Activated CD8-positive, alpha-beta T cell treated with anti-CD3 and anti-CD28 coated beads, Interleukin-2, amount 10 ng/mL, durations not matched to agents 7 days and 5 days (primary cell): ENCODE results near the gene ISCA2. TPM values are rescaled to one million over a fixed set of nuclear protein-coding genes. Genes with fewer than 3 reads are reported as not detected.

Experiments used
- ATAC-seq: fragments of 150-1000 bp; cut with Tn5 transposase; one replicate; pipeline ENCODE4 v1.10.0; 2021; ENCODE audit warnings: moderate library complexity
- CTCF ChIA-PET: fragments of 350-600 bp; sonication (Branson Sonifier 250); formaldehyde crosslinking; loops from one replicate; lab custom pipeline; 2021; ENCODE audit warnings: antibody characterized with exemption; lab: Charles Lee
- POLR2A ChIA-PET: fragments of 350-600 bp; sonication (Branson Sonifier 250); formaldehyde crosslinking; loops from one replicate; lab custom pipeline; 2021; ENCODE audit warnings: antibody characterized with exemption; lab: Charles Lee
- DNase-seq: peaks from one replicate; pipeline ENCODE4 v3.0.0-alpha.2; 2020
- H3K27ac Mint-ChIP-seq: one replicate; pipeline ENCODE4 v1.8.0; 2021; ENCODE audit warnings: mild to moderate bottlenecking, mixed read lengths
- H3K27me3 Mint-ChIP-seq: one replicate; pipeline ENCODE4 v1.8.0; 2021; ENCODE audit warnings: low read depth, mixed read lengths
- H3K36me3 Mint-ChIP-seq: one replicate; pipeline ENCODE4 v1.8.0; 2021; ENCODE audit warnings: low read depth, mixed read lengths
- H3K4me1 Mint-ChIP-seq: one replicate; pipeline ENCODE4 v1.8.0; 2021; ENCODE audit warnings: low read depth, mixed read lengths
- H3K4me3 Mint-ChIP-seq: one replicate; pipeline ENCODE4 v1.8.0; 2021; ENCODE audit warnings: mild to moderate bottlenecking, mixed read lengths
- H3K9me3 Mint-ChIP-seq: one replicate; pipeline ENCODE4 v1.8.0; 2022; ENCODE audit warnings: mixed read lengths; ENCODE audit not compliant: insufficient read depth
- total RNA-seq, 2 experiments: library from RNA; stranded (reverse); gene quantifications; one replicate each; pipeline ENCODE4 v1.2.3, GENCODE V29; 2021

ISCA2 gene
- total RNA-seq, 2 experiments from 2014 or later, result 34.5 to 37.8 TPM

DNA sequence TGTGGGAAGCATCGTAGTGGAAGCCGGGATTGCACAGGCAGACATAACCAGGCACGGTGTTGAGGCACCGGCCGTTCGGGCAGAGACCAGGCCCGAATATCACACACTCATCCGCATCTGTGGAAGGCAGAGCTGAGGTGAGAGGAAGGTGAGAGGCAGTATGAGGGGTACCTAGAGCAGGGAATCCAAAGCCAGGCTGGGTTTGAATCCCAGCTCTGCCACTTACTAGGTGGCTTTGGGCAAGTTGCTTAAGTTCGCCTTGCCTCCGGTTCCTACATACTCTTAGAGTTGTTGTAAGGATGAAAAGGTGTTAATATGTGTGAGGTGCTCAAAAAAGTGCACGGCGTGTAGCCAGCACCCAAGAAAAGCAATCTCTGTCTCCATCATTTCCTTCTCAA lies 10.4 kb downstream of the ISCA2 start:
- DNase-seq, result no peak
- Mint-ChIP-seq H3K36me3 (no peaks in the 10 kb centered on the region), H3K27me3 (no peaks in the 10 kb centered on the region), H3K4me1 (peaks cover 4% of the 10 kb centered on the region), H3K9me3 (no peaks in the 10 kb centered on the region), H3K27ac (no peak overlapping the region), H3K4me3 (no peak overlapping the region)
- no peak for ATAC-seq
- CTCF ChIA-PET, result interaction anchor here (1.0 kb wide), 1 partner anchor 9 kb away, joined by 3 read pairs; no protein-coding TSS in a partner anchor
- POLR2A ChIA-PET, result no interaction called here

DNA sequence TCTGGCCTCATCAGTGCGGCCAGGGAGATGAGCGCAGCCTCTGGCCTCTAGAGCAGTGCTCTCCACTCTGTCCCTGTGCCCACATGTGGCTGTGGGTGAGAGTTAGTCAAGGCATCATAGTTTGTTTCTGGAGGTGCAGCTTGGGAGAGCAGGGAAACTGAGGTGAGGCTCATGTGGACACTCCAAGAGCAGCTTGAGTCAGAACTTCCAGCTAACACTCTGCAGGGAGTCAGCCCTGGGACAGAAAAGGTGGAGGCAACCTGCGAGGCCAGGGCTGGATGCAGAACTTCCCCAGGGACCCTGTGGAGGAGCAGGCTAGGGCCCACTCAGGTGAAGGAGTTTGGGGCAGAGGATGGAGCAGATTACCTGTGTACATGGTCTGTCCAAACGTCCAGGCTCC lies 10.8 kb downstream of the ISCA2 start:
- H3K4me1 Mint-ChIP-seq, result peaks cover 4% of the 10 kb centered on the region
- no peak overlapping the region for H3K4me3 Mint-ChIP-seq
- H3K27ac Mint-ChIP-seq, result no peak overlapping the region
- H3K36me3 Mint-ChIP-seq, result no peaks in the 10 kb centered on the region
- ATAC-seq (no peak), DNase-seq (no peak)
- CTCF ChIA-PET, result interaction anchor here (1.0 kb wide), 1 partner anchor 10 kb away, joined by 3 read pairs; no protein-coding TSS in a partner anchor
- no peaks in the 10 kb centered on the region for H3K9me3 Mint-ChIP-seq
- POLR2A ChIA-PET, result no interaction called here
- H3K27me3 Mint-ChIP-seq, result no peaks in the 10 kb centered on the region

DNA sequence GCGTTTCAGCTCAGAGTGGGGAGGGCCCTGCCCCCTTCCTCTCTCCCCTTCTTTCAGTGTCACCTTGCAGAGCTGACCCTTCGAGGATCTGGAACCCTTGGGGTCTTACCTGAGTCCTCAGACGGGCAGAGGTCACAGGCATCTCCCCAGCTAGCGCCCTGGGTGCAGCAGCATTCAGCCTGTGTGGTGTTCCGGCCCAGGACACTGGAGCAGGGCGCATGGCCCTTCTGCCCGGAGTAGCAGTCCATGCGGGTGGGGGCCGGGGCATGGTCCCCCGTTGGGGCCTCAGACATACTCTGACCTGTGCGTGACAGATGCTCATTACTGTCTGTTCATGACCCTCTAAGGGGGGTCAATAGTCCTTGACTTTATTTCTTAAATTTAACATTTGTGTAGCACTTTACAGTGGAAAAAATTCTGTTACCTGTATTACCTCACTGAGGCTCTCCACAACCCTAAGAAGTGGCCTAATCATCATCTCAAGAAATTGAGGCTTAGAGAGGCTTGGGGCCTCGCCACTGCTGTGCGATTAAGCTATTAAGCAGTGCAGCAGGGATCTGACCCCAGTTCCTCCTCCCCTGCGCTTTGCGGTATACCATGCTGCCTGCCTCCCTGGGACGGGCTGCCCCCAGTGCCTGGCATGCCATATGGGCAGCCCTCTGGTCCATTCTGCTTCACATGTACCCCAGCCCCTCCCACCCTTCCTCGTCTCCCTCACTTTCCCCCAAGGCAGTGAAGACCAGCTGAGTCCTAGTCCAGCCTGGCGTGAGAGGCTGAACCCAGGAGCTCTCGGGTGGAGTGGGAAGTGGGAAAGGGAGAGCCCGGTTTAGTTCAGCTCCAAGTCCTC lies 11.5 kb downstream of the ISCA2 start:
- DNase-seq (no peak), ATAC-seq (no peak)
- Mint-ChIP-seq H3K4me1 (peaks cover 4% of the 10 kb centered on the region), H3K4me3 (no peak overlapping the region), H3K9me3 (no peaks in the 10 kb centered on the region), H3K36me3 (no peaks in the 10 kb centered on the region), H3K27me3 (no peaks in the 10 kb centered on the region), H3K27ac (no peak overlapping the region)
- CTCF ChIA-PET, result interaction anchor here (1.0 kb wide), 1 partner anchor 11 kb away, joined by 3 read pairs; no protein-coding TSS in a partner anchor
- POLR2A ChIA-PET, result no interaction called here

DNA sequence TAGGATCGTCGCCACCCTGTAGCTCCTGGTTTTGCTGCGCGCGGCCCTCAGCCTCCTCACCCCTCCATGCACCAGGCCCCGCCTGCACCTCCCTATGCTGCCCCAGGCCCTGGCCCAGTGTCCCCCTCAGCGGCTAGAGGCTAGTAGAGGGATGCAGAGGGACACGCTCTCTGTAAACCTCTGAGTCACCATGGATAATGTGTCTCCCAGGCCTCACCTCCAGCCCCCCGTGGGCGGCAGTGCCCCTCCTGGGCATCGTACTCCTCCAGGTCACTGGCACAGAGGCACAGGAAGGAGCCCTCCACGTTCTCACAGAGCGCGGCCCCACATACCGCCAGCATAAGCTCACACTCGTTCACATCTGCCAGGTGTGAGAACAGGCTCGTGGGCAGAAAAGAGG lies 12.3 kb downstream of the ISCA2 start:
- ATAC-seq (no peak), DNase-seq (no peak)
- POLR2A ChIA-PET, result no interaction called here
- H3K27me3 Mint-ChIP-seq, result no peaks in the 10 kb centered on the region
- H3K9me3 Mint-ChIP-seq, result no peaks in the 10 kb centered on the region
- H3K36me3 Mint-ChIP-seq, result no peaks in the 10 kb centered on the region
- H3K27ac Mint-ChIP-seq, result no peak overlapping the region
- H3K4me1 Mint-ChIP-seq, result peaks cover 4% of the 10 kb centered on the region
- CTCF ChIA-PET, result no interaction called here
- H3K4me3 Mint-ChIP-seq, result no peak overlapping the region

DNA sequence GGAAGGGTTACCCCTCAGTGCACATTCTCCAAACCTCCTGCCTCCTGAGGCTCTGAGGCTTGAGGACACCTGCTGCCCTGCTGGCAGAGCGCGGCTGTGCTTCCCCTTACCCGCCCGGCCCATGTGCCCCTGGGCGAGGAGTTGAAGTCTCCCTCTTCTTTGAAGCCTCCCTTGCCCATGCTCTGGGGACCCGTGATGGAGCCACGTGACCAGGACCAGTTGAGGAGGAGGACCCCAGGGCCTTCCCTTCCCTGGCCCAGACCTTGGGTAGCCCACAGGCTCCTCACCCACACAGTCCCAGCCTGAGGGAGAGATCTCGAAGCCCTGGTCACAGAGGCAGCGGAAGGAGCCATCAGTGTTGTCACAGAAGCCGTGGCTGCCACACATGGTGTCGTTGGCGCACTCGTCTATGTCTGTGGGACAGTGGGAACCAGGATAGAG lies 12.9 kb downstream of the ISCA2 start:
- ATAC-seq (no peak), DNase-seq (no peak)
- Mint-ChIP-seq H3K27me3 (no peaks in the 10 kb centered on the region), H3K4me1 (peaks cover 4% of the 10 kb centered on the region), H3K36me3 (no peaks in the 10 kb centered on the region), H3K27ac (no peak overlapping the region), H3K9me3 (no peaks in the 10 kb centered on the region), H3K4me3 (no peak overlapping the region)
- CTCF ChIA-PET, result interaction anchor here (1.8 kb wide), 1 partner anchor 13 kb away, joined by 5 read pairs; the partner anchor contains the start of genes ISCA2 and NPC2
- POLR2A ChIA-PET, result no interaction called here

DNA sequence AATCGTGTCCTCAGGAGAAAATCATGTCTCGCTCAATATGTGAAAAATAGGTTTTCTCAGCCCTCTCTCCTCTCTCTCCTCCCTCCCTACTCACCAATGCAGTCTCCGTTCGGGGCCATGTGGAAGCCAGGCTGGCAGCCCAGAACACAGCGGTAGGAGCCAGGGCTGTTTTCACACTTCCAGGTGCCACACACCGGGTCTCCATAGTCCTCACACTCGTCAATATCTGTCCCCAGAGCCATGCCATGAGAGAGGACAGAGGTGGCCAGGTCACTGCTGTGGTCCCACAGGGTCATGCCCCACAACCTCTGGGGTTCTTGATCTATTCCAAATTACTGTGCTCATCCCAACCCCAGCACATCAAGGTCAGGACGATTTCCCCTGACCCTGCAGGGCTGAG lies 13.5 kb downstream of the ISCA2 start:
- peaks cover 2% of the 10 kb centered on the region for H3K4me1 Mint-ChIP-seq
- no peak overlapping the region for H3K27ac Mint-ChIP-seq
- H3K4me3 Mint-ChIP-seq, result no peak overlapping the region
- H3K9me3 Mint-ChIP-seq, result no peaks in the 10 kb centered on the region
- H3K36me3 Mint-ChIP-seq, result no peaks in the 10 kb centered on the region
- no peaks in the 10 kb centered on the region for H3K27me3 Mint-ChIP-seq
- no peak for DNase-seq
- POLR2A ChIA-PET, result no interaction called here
- CTCF ChIA-PET, result interaction anchor here (1.8 kb wide), 1 partner anchor 14 kb away, joined by 5 read pairs; the partner anchor contains the start of genes ISCA2 and NPC2
- ATAC-seq, result no peak

DNA sequence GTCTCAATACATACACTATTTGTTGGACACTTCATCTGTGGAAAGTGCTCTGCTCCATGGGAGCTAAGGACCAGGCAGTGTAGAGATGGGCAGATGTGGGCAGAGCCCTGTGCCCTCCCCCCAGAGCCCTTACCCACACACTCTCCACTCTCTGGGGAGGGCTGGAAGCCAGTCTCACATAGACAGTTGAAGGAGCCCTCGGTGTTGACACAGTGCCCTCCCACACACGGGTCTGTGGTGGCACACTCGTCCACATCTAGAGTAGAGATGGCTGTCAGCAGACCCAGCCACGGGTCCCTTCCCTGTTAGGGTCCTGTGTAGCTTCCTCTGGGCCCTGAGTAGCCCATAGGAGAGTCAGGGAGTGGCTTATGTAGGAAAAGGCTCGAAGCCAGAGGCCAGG lies 14.3 kb downstream of the ISCA2 start:
- no peak overlapping the region for H3K4me3 Mint-ChIP-seq
- no peaks in the 10 kb centered on the region for H3K9me3 Mint-ChIP-seq
- POLR2A ChIA-PET, result no interaction called here

DNA sequence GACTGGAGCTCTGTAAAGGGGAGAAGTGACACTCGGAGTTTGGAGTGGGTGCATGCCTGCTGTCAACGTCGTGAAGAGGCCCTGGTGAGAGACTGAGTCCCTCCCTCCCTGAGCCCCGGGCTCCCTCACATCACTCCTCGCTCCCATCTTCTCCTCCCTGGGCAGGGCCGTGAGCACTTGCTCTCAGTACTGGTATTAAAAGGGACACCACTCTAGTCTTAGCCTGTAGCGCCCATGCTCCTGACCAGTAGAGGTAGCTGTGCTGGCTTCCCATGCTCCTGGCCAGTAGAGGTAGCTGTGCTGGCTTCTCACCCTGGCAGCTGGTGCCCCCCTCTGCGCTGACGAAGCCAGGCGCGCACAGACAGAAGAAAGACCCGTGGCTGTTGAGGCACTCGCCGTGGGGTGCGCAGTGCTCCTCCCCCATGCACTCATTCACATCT lies 14.7 kb downstream of the ISCA2 start:
- POLR2A ChIA-PET, result no interaction called here
- no peak overlapping the region for H3K27ac Mint-ChIP-seq
- H3K4me1 Mint-ChIP-seq, result no peaks in the 10 kb centered on the region
- no peak overlapping the region for H3K4me3 Mint-ChIP-seq
- ATAC-seq, result no peak
- no peaks in the 10 kb centered on the region for H3K27me3 Mint-ChIP-seq
- no peak for DNase-seq
- H3K9me3 Mint-ChIP-seq, result no peaks in the 10 kb centered on the region
- H3K36me3 Mint-ChIP-seq, result no peaks in the 10 kb centered on the region
- CTCF ChIA-PET, result interaction anchor here (1.8 kb wide), 1 partner anchor 15 kb away, joined by 5 read pairs; the partner anchor contains the start of genes ISCA2 and NPC2

More for the DNA sequence above, 14.3 kb downstream of the ISCA2 start:
- Mint-ChIP-seq H3K27me3 (no peaks in the 10 kb centered on the region), H3K36me3 (no peaks in the 10 kb centered on the region), H3K4me1 (no peaks in the 10 kb centered on the region), H3K27ac (no peak overlapping the region)
- ATAC-seq (no peak), DNase-seq (no peak)
- CTCF ChIA-PET, result interaction anchor here (1.8 kb wide), 1 partner anchor 15 kb away, joined by 5 read pairs; the partner anchor contains the start of genes ISCA2 and NPC2

DNA sequence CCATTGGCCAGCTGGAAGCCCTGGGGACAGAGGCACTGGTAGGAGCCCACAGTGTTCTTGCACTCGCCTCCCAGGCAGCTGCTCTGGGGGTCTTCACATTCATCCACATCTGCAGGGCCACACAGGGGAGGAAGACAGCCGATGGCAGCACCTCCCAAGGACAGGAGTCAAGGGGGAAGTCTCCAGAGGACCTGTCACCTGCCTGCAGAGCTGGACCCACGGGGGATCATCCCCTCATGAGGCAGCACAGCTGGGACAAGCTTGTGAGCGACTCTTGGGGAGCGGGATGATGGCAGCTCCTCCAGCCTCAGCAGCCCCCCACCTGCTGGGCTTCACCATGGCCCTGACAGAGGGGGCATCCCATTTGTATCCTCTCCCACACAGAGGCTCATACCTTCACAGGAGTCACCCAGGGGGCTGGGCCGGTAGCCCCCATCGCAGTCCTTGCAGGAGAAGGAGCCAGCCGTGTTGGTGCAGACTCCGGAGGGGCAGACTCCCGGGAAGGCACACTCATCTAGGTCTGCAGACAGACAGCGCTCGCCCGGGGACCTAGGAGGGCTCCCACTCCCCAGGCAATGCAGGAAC lies 15.4 kb downstream of the ISCA2 start:
- no peak for ATAC-seq
- H3K9me3 Mint-ChIP-seq, result no peaks in the 10 kb centered on the region
- peaks cover 2% of the 10 kb centered on the region for H3K4me1 Mint-ChIP-seq
- ChIA-PET POLR2A (no interaction called here), CTCF (no interaction called here)
- H3K4me3 Mint-ChIP-seq, result no peak overlapping the region
- no peak overlapping the region for H3K27ac Mint-ChIP-seq
- H3K27me3 Mint-ChIP-seq, result peaks cover 3% of the 10 kb centered on the region
- H3K36me3 Mint-ChIP-seq, result no peaks in the 10 kb centered on the region
- no peak for DNase-seq

DNA sequence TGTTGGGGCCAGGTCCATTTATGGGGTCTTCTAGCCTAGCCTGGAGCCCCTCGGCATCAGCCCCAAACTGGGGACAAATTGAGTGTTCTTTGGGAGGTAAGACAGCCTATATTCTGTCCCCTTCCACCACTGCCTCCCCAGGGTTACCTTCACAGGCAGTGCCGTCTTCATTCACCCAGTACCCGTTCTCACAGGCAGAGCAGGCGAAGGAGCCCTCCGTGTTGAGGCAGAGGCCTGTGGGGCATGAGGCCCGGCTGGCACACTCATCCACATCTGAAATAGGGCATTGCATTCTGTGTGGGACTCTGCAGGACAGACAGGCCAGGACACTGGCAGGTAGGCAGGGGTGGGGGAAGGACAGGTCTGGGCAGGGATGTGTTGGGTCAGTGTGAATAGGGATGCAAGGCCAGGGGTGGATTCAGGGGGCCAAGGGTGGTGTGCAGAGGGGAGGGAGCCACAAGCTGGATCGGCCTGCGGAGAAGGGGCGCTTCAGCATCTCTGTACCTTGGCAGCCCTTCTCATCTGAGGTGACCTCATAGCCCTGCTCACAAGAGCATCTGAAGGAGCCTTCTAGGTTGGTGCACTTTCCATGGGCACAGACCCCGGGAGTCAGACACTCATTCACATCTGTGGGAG lies 16.1 kb downstream of the ISCA2 start:
- H3K27me3 Mint-ChIP-seq, result peaks cover 9% of the 10 kb centered on the region
- H3K4me3 Mint-ChIP-seq, result no peak overlapping the region
- DNase-seq, result no peak
- no peaks in the 10 kb centered on the region for H3K9me3 Mint-ChIP-seq
- H3K36me3 Mint-ChIP-seq, result no peaks in the 10 kb centered on the region
- CTCF ChIA-PET, result no interaction called here
- no peak overlapping the region for H3K27ac Mint-ChIP-seq
- POLR2A ChIA-PET, result no interaction called here
- peaks cover 8% of the 10 kb centered on the region for H3K4me1 Mint-ChIP-seq
- no peak for ATAC-seq

DNA sequence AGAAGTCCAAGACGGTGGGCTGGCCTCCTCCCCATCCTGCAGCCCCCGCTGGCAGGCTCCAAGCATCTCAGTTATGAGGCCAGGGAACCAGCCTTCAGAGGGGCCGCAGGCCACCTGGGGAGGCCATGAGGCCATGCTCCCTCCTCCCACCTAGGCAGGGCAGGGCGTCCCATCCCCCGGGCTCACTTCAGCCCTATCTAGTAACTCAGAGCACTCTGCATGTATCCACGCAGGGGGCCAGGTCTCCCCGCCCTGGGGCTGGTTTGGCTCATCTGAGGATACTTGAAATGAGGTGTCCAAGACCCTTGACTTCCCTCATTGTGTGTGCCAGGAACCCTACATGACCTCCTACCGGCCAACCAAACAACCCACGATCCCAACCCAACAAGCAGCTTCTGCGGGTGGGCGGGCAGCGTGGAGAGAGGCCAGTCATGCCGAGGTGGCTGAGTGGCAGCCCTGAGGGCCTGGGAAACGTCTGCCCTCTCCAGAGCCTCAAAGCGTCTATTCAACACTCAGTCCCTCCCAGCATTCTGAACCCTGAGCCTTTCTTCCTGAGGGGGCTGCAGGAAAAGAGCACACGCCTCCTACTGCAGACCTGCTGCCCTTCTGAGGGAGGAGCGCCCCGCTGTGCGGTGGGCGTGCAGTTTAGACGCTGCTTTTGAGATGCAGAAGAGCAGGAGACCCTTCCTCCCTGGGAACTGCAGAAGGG lies 16.8 kb downstream of the ISCA2 start:
- no peak overlapping the region for H3K27ac Mint-ChIP-seq
- ATAC-seq, result no peak
- no peak overlapping the region for H3K4me3 Mint-ChIP-seq
- peaks cover 12% of the 10 kb centered on the region for H3K27me3 Mint-ChIP-seq
- no peaks in the 10 kb centered on the region for H3K9me3 Mint-ChIP-seq
- CTCF ChIA-PET, result no interaction called here
- no peaks in the 10 kb centered on the region for H3K36me3 Mint-ChIP-seq
- no peak for DNase-seq
- H3K4me1 Mint-ChIP-seq, result peaks cover 11% of the 10 kb centered on the region
- POLR2A ChIA-PET, result no interaction called here
